CD4-positive, alpha-beta T cell treated with Interleukin-17A for 4 hours (primary cell): ENCODE data around the gene OR4N2.
"Not testable (repeated sequence)": the region's sequence is repeated elsewhere in the genome, so short reads cannot be mapped to it uniquely, and the experiment has no call there.

Source experiments
- DNase-seq: peaks from one replicate; pipeline ENCODE4 v3.0.0-alpha.2; 2020; ENCODE audit warnings: mixed read lengths

The OR4N2 gene

DNA sequence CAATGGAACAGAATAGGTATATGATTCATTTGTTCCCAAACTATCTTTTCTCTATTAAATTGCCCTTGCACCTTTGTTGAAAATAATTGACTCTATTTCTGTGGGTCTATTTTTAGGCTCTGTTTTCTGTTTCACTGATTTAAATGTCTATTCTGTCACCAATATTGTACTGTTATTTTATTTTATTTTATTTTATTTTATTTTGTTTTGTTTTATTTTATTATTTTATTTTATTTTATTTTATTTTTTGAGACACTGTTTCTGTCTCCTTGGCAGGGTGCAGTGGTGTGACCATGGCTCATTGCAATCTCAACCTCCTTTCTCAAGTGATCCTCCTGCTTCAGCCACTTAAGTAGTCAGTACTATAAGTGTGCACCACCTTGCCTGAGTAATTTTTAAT lies 34.9 kb downstream of the OR4N2 start:
- no peak for DNase-seq

DNA sequence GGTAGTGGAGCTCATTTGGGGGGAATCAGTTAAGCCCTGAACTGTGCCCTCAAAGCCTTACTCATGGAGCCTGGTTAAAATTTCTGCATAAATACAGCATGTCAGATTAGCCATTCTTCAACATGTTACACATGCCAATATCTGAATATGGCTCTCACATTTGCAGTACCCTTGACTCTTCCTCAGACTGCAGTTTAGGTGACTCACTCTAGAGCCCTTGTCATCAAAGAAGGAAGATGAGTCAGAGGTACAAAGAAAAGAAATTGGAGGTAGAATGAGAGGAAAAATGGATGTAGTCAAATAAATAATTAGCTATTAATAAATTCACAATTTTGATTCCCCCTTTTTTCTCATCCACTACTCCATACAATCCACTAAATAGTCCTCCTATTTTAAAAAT lies 47.8 kb downstream of the OR4N2 start:
- no peak for DNase-seq

- DNase-seq = not testable (repeated sequence)
Observed at GRCh38 chr14:19866061-19866669, 62.6 kb downstream of the OR4N2 start.

GRCh38 chr14:19873178-19873577 lies 69.6 kb downstream of the OR4N2 start:
- DNase-seq = no peak

DNA sequence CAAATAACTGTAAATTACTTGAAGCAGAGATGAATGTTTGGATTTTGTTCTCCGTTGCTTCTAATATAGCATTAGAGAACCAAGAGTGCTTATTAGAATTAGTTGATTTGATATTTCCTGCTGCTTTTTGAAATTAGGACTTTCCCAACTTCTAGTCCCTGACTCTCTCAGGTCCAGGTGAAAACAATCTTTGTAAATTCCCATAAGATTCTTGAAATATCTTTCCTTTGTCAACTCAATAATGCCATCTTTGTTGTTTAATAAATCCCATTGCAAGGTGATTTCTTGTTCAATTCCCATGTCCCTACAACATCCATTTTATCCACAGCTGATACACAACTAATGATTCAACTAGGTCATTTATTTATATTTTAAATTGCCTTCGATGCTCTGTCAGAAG lies 71.3 kb downstream of the OR4N2 start, which contains the start of gene OR4K2:
TSS of gene OR4K2 (plus strand) at position 301 of the 400 bp plus-strand sequence. CDS start 1,126 bp downstream, outside the sequence.
- no peak for DNase-seq

- DNase-seq = no peak
Observed at GRCh38 chr14:19878029-19878642, 74.6 kb downstream of the OR4N2 start.
